Stimulated activated naive CD8-positive, alpha-beta T cell treated with anti-CD3 and anti-CD28 coated beads, Interleukin-15, Interleukin-2, amounts not matched to agents 100 ng/mL and 50 ng/mL, for 24 hours (primary cell): ENCODE measurements around the gene SPACA7.
"Not testable (repeated sequence)": the region's sequence is repeated elsewhere in the genome, so short reads cannot be mapped to it uniquely, and the experiment has no call there.

Source experiments
- H3K27ac Mint-ChIP-seq: one replicate; pipeline ENCODE4 v1.8.0; 2021; ENCODE audit warnings: mild to moderate bottlenecking, mixed read lengths
- H3K27me3 Mint-ChIP-seq: one replicate; pipeline ENCODE4 v1.8.0; 2021; ENCODE audit warnings: mixed read lengths
- H3K36me3 Mint-ChIP-seq: one replicate; pipeline ENCODE4 v1.8.0; 2021; ENCODE audit warnings: low read depth, mixed read lengths
- H3K4me1 Mint-ChIP-seq: one replicate; pipeline ENCODE4 v1.8.0; 2021; ENCODE audit warnings: low read depth, mixed read lengths
- H3K4me3 Mint-ChIP-seq: one replicate; pipeline ENCODE4 v1.8.0; 2021; ENCODE audit warnings: mild to moderate bottlenecking, mixed read lengths
- H3K9me3 Mint-ChIP-seq: one replicate; pipeline ENCODE4 v1.8.0; 2021; ENCODE audit warnings: mixed read lengths

SPACA7 gene

DNA sequence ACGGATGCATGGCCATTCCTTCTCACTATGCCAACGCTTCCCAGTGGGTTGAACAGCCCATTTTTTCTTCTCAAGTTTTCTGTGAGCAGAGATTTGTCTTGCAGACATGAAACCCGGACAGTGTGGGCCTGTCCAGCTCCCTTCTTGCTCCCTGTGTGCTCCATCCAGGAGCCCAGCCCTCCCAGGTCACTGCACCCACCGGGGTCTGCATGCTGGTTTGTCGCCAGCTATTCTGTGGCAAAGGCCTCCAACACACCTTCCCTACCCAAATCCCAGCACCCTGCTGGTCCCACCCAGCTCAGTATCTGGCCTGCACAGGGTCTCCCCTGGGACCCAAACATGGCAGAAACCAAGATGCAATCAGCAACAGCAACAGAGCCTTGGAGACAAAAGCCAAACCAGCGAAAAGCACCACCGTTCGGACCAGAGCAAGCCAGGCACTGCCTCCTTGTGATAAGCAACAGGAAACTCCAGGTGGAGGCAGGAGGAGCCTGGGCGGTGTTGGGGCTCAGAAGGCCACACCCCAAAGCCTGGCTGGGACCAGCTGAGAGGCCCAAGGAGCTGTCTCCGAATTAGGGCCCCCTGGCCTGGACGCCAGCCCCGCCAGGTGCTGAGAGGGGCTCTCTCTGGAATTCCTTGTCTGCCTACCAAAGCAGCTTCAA lies 12.2 kb upstream of the SPACA7 start:
- Mint-ChIP-seq H3K4me1 (no peaks in the 10 kb centered on the region), H3K36me3 (no peaks in the 10 kb centered on the region), H3K27ac (no peak overlapping the region), H3K27me3 (no peaks in the 10 kb centered on the region), H3K4me3 (no peak overlapping the region), H3K9me3 (peaks cover 10% of the 10 kb centered on the region)

DNA sequence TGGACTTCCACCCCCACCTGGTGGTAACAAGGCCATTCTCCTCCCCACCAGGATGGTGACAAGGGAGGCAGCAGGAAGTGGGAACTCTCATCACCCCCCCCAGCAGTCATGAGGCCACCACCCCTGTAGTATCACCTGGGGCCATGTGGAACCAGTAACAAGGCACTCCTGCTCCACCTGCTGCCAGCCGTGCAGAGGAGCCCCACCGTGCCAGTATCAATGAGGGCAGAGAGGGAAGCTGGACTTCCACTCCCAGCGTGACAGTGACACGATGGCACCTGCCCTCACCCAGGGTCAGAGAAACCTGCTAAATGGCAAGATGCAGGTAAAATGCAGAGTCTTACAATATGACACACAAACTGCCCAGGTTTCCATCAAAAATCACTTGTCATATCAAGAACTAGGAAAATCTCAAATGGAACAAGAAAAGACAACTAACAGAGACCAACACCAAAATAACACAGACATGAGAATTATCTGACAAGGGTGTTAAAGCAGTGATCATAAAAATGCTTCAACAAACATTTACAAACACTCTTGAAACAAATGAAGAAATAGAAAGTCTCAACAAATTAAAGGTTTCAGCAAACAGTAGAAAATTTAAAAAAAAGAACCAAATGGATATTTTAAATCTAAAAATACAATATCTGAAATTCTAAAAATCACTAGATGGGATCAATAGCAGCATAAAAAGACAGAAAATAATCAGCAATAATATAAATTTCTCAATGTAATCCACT lies 9.1 kb upstream of the SPACA7 start:
- H3K27me3 Mint-ChIP-seq, result no peaks in the 10 kb centered on the region
- no peak overlapping the region for H3K4me3 Mint-ChIP-seq
- H3K36me3 Mint-ChIP-seq, result no peaks in the 10 kb centered on the region
- peaks cover 10% of the 10 kb centered on the region for H3K9me3 Mint-ChIP-seq
- no peaks in the 10 kb centered on the region for H3K4me1 Mint-ChIP-seq
- H3K27ac Mint-ChIP-seq, result no peak overlapping the region

DNA sequence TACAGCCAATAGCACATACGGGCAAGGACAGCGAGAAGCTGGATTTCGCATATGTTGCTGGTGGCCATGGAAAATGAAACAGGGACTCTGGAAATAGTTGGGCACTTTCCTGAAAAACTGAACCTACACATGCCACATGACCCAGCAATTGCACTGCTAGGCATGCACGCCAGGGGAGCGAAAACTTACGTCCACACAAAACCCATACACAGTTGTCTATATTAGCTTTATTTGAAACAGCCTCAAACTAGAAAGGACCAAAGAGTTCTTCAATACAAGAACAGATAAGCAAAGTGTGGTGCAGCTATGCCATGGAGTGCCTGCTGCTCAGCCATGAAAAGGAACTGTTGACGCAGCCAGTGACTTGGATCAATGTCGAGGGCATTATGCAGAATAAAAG lies 7.3 kb upstream of the SPACA7 start:
- Mint-ChIP-seq H3K4me3 (no peak overlapping the region), H3K27ac (no peak overlapping the region), H3K27me3 (no peaks in the 10 kb centered on the region), H3K4me1 (no peaks in the 10 kb centered on the region), H3K36me3 (no peaks in the 10 kb centered on the region), H3K9me3 (peaks cover 10% of the 10 kb centered on the region)

DNA sequence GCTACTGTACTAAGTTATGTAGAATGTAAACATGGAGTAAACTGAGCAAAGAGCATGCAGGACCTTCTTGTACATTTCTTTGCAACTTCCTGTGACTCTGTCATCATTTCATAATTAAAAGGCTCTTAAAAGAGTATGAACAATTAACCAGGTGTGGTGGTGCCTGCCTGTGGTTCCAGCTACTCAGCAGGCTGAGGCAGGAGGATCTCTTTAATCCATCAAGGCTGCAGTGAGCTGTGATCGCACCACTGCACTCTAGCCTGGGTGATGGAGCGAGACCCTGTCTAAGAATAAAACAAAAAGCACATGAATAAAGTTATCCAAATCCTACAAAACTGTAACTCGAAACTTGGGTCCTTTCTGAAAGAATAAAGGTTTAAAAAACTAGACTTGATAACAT lies 5.8 kb upstream of the SPACA7 start:
- Mint-ChIP-seq H3K4me1 (no peaks in the 10 kb centered on the region), H3K36me3 (no peaks in the 10 kb centered on the region), H3K27me3 (no peaks in the 10 kb centered on the region), H3K9me3 (peaks cover 10% of the 10 kb centered on the region), H3K4me3 (no peak overlapping the region), H3K27ac (no peak overlapping the region)

DNA sequence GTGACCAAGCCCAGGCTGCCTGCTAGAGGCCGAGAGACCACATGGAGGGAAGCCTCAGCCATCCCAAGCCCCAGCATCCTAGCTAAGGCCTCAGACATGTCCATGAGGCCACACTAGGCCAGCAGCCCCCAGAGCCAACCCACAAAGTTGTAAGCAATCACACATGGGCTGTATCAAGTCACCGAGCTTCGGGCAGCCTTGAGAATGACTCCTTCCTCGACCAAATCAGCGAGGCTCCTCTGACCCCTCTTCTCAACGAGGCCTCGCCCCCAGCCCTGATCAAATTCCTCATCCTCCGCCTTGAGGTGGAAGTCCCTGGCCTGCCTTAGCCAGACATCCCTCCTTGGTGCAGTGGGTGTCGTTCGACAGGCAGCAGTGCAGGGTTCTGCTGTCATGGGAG lies 1.9 kb upstream of the SPACA7 start:
- peaks cover 3% of the 10 kb centered on the region for H3K9me3 Mint-ChIP-seq
- no peak overlapping the region for H3K27ac Mint-ChIP-seq
- H3K27me3 Mint-ChIP-seq, result peaks cover 8% of the 10 kb centered on the region
- no peaks in the 10 kb centered on the region for H3K36me3 Mint-ChIP-seq
- no peak overlapping the region for H3K4me3 Mint-ChIP-seq
- no peaks in the 10 kb centered on the region for H3K4me1 Mint-ChIP-seq

- Mint-ChIP-seq H3K4me3 (no peak overlapping the region), H3K36me3 (no peaks in the 10 kb centered on the region), H3K27me3 (peaks cover 4% of the 10 kb centered on the region), H3K27ac (no peak overlapping the region), H3K9me3 (no peaks in the 10 kb centered on the region), H3K4me1 (no peaks in the 10 kb centered on the region)
Measured at GRCh38 chr13:112391746-112392145, 15.6 kb downstream of the SPACA7 start.

DNA sequence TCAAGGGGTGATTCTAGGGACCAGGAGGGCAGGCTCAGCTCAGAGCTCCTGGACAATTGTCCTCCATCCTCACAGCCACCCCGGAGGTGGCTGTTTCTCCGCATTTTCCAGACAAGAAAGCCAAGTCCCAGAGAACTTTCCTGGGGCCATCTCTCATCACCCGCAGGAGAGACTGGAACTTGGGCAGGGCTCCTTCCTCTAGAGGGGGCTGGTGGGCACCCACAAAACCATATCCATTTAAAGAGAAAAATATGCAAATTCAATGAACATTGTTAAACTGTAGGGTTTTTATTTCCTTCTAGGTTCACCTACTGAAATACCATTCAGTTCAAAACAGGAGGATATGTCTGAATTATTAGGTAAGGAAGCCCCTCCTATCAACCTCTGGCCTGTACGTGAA lies 16.6 kb downstream of the SPACA7 start:
- no peaks in the 10 kb centered on the region for H3K36me3 Mint-ChIP-seq
- peaks cover 4% of the 10 kb centered on the region for H3K27me3 Mint-ChIP-seq
- H3K27ac Mint-ChIP-seq, result no peak overlapping the region
- H3K9me3 Mint-ChIP-seq, result no peaks in the 10 kb centered on the region
- H3K4me1 Mint-ChIP-seq, result no peaks in the 10 kb centered on the region
- no peak overlapping the region for H3K4me3 Mint-ChIP-seq

- H3K4me3 Mint-ChIP-seq, H3K27ac Mint-ChIP-seq, H3K9me3 Mint-ChIP-seq, H3K36me3 Mint-ChIP-seq, H3K27me3 Mint-ChIP-seq, H3K4me1 Mint-ChIP-seq: not testable (repeated sequence)
Measured at GRCh38 chr13:112395022-112395421, 18.9 kb downstream of the SPACA7 start.

- not testable (repeated sequence) for H3K4me3 Mint-ChIP-seq, H3K36me3 Mint-ChIP-seq
Measured at GRCh38 chr13:112395941-112396340, 19.8 kb downstream of the SPACA7 start.

GRCh38 chr13:112397108-112397507 lies 21.0 kb downstream of the SPACA7 start:
- Mint-ChIP-seq H3K27ac (no peak overlapping the region), H3K36me3 (no peaks in the 10 kb centered on the region), H3K4me3 (no peak overlapping the region), H3K9me3 (peaks cover 5% of the 10 kb centered on the region), H3K27me3 (peaks cover 9% of the 10 kb centered on the region), H3K4me1 (no peaks in the 10 kb centered on the region)

More at GRCh38 chr13:112395941-112396340, 19.8 kb downstream of the SPACA7 start:
- H3K9me3 Mint-ChIP-seq, H3K4me1 Mint-ChIP-seq, H3K27ac Mint-ChIP-seq: not testable (repeated sequence)
- peaks cover 10% of the 10 kb centered on the region for H3K27me3 Mint-ChIP-seq

- H3K36me3 Mint-ChIP-seq, H3K9me3 Mint-ChIP-seq, H3K27ac Mint-ChIP-seq, H3K4me3 Mint-ChIP-seq, H3K4me1 Mint-ChIP-seq: not testable (repeated sequence)
- peaks cover 15% of the 10 kb centered on the region for H3K27me3 Mint-ChIP-seq
Measured at GRCh38 chr13:112398347-112398746, 22.2 kb downstream of the SPACA7 start.

GRCh38 chr13:112409828-112410227 lies 33.7 kb downstream of the SPACA7 start:
- not testable (repeated sequence) for H3K27me3 Mint-ChIP-seq, H3K36me3 Mint-ChIP-seq, H3K4me3 Mint-ChIP-seq, H3K4me1 Mint-ChIP-seq, H3K27ac Mint-ChIP-seq
- peaks cover 14% of the 10 kb centered on the region for H3K9me3 Mint-ChIP-seq

DNA sequence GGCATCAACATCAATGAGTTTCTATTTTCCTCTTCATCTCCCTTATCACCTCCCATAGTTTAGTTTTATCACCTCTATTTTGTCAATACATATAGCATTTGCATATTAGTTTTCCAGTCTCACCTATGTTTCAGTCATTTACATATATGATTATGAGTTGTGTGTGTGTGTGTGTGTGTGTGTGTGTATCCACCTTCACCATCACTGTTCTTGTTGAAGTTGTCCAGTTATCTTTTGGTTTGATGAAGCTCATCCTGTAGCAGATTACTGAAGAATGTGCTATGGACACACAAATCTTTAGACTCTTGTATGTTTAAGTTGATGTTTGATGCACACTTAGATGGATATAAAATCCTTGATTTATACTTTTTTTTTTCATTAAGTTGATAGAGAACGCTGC lies 40.5 kb downstream of the SPACA7 start:
- peaks cover 5% of the 10 kb centered on the region for H3K27me3 Mint-ChIP-seq
- no peak overlapping the region for H3K4me3 Mint-ChIP-seq
- H3K27ac Mint-ChIP-seq, result no peak overlapping the region
- peaks cover 44% of the 10 kb centered on the region for H3K9me3 Mint-ChIP-seq
- H3K4me1 Mint-ChIP-seq, result no peaks in the 10 kb centered on the region
- H3K36me3 Mint-ChIP-seq, result no peaks in the 10 kb centered on the region

DNA sequence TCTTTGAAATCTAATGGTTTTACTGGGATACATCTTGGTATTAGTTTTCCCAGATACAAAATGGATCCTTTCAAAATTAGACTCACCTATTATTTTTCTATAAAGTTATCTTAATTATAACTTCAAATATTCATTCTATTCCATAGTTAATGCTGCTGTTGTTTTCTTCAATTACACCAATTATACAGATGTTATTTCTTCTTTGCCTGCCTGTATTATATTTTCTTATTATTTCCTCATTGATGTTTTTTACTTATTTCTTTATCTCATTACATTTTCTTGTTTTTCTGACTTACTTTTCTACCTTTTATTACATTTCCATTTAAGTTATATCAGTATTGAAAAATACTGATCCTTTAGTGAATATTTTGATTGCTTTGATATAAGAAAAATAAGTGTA lies 40.9 kb downstream of the SPACA7 start:
- no peak overlapping the region for H3K4me3 Mint-ChIP-seq
- H3K27ac Mint-ChIP-seq, result no peak overlapping the region
- H3K4me1 Mint-ChIP-seq, result no peaks in the 10 kb centered on the region
- peaks cover 44% of the 10 kb centered on the region for H3K9me3 Mint-ChIP-seq
- peaks cover 5% of the 10 kb centered on the region for H3K27me3 Mint-ChIP-seq
- no peaks in the 10 kb centered on the region for H3K36me3 Mint-ChIP-seq

GRCh38 chr13:112424098-112424497 lies 47.9 kb downstream of the SPACA7 start:
- Mint-ChIP-seq H3K4me3 (no peak overlapping the region), H3K27ac (no peak overlapping the region), H3K9me3 (peaks cover 31% of the 10 kb centered on the region), H3K4me1 (no peaks in the 10 kb centered on the region), H3K36me3 (no peaks in the 10 kb centered on the region), H3K27me3 (no peaks in the 10 kb centered on the region)

DNA sequence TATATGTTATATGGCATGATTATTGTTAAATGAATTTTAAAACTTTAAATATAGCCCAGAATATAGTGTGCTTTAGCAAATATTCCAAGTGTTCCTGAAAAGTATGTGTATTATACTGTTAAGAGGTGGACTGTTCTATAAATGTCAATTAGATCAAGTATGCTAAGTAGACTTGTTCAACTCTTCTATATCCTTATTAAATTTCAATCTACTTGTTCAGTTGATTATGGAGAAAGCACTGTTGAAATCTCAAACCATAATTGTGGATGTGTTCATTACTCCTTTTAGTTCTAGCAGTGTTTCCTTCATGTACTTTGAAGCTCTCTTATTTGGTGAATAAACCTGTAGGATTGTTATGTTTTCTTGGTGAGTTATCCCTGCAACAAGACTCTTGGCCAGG lies 52.5 kb downstream of the SPACA7 start:
- Mint-ChIP-seq H3K4me1 (no peaks in the 10 kb centered on the region), H3K9me3 (peaks cover 23% of the 10 kb centered on the region), H3K27ac (no peak overlapping the region), H3K4me3 (no peak overlapping the region), H3K27me3 (peaks cover 4% of the 10 kb centered on the region), H3K36me3 (no peaks in the 10 kb centered on the region)
